Esophagus squamous epithelium (tissue), 5 donors: ENCODE measurements around the gene DYNC1LI2. TPM values are rescaled to one million over a fixed set of nuclear protein-coding genes. Genes with fewer than 3 reads are reported as not detected.

Experiments
- DNase-seq: peaks from one replicate; lab custom pipeline; 2025; lab: John Stamatoyannopoulos, UW
- H3K27ac ChIP-seq, 4 donors: fragments of 200-600 bp; sonication (generic); one replicate each; pipeline ENCODE4 v1.5.1; 2016 to 2019; ENCODE audit warnings: mild to moderate bottlenecking in 1 of 4
- H3K27me3 ChIP-seq, 4 donors: fragments of 200-600 bp; sonication (generic); 1 replicate in 3 of 4; 2 replicates in 1 of 4; pipeline versions ENCODE4 v1.5.1 to v1.6.0; 2017 to 2021; ENCODE audit warnings: antibody characterized with exemption in 1 of 4
- H3K36me3 ChIP-seq, 3 donors: fragments of 200-600 bp; sonication (generic); one replicate each; pipeline ENCODE4 v1.5.1; 2016 to 2019
- H3K4me1 ChIP-seq, 3 donors: fragments of 200-600 bp; sonication (generic); one replicate each; pipeline ENCODE4 v1.5.1; 2017 to 2019
- H3K4me3 ChIP-seq, 4 donors: fragments of 200-600 bp; sonication (generic); 1 replicate in 3 of 4; 2 replicates in 1 of 4; pipeline ENCODE4 v1.5.1; 2016 to 2019; ENCODE audit warnings: mild to moderate bottlenecking in 2 of 4, moderate library complexity in 1 of 4
- H3K9me3 ChIP-seq, 3 donors: fragments of 200-600 bp; sonication (generic); one replicate each; pipeline ENCODE4 v1.5.1; 2016 to 2019
- CTCF ChIP-seq, 6 experiments: fragments of 450-650 bp in 4 of 6; fragments of 200-600 bp in 2 of 6; sonication (generic) in 2 of 6; IDR thresholded peaks; one replicate each; pipeline ENCODE4 v1.5.1; 2016 to 2019; ENCODE audit warnings: antibody characterized with exemption in 6 of 6, mild to moderate bottlenecking in 4 of 6, moderate library complexity in 4 of 6
- POLR2A ChIP-seq, 4 donors: fragments of 450-650 bp; IDR thresholded peaks; one replicate each; pipeline ENCODE4 v1.6.1; 2017; ENCODE audit warnings: antibody characterized with exemption in 4 of 4, mild to moderate bottlenecking in 4 of 4, moderate library complexity in 3 of 4
- WGBS, 2 donors: methylation state at CpG; one replicate each; pipeline ENCODE4 v1.1.5; 2018; 5-methylcytosine and 5-hydroxymethylcytosine counted together
- intact Hi-C: fragments of 100-400 bp; cut with DNase I; formaldehyde crosslinking; loops from one replicate; pipeline ENCODE4 v1.15.0; 2022
- total RNA-seq, 4 donors: library from RNA; depleted of rRNA; stranded (reverse); fragments of >200 nt; gene quantifications; one replicate each; pipeline ENCODE4 v1.1.0, GENCODE V29; 2016
- donor health status: DM: yes; HTN: yes; CAD: no.

DYNC1LI2 gene
- total RNA-seq, 4 donors from 2014 or later: 66.4 to 140 (median 86.2) TPM

DNA sequence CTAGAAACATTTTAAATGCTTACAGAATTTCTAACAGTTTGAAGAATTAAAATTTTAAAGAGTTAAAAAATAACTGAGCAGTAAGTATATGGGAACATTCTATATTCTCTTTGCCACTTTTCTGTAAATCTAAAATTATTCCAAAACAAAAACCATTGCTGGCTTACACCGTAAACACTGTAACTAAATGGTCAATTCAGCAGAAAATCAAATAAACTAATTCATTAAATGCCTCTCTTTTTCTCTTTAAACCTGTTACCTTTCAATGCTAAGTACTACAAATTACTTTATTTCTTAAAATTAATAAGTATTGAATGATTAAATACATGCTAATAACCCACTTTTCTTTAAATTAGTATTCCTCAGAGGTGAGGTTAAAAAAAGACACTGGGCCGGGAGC lies 36.0 kb upstream of the DYNC1LI2 start:
- Histone ChIP-seq H3K9me3 (no peaks in the 10 kb centered on the region), H3K27me3 (no peaks in the 10 kb centered on the region), H3K4me3 (no peak overlapping the region), H3K36me3 (no peaks in the 10 kb centered on the region), H3K27ac (no peak overlapping the region), H3K4me1 (no peaks in the 10 kb centered on the region)
- no peak for DNase-seq
- TF ChIP-seq CTCF (IDR thresholded peaks at IDR 0.05) (no peak), POLR2A (IDR thresholded peaks at IDR 0.05) (no peak)
- 96 to 99% methylated on average over 2 of the region's 2 CpGs for WGBS, 2 donors
- intact Hi-C loops: no loop called here

DNA sequence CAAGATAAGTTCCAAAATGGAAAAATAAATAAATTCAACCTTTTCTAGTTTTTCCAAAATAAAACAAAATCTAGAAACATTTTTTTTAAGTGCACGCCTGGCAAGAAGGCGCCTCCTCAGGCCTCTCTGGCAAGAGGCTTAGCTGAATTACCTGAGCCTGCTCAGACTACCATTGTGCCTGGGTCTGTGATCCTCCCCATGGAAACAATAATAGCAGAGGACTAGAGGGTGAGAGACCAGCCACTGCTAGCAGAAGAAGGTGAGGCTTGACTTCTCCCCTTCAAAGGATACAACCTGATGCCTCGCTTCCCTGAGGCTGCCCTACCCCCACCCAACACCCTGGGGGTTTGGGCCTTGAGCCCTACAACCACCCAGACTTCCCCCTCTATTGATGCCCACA lies 35.1 kb upstream of the DYNC1LI2 start:
- DNase-seq: no peak
- no peaks in the 10 kb centered on the region for H3K36me3 ChIP-seq
- no peaks in the 10 kb centered on the region for H3K9me3 ChIP-seq
- H3K27me3 ChIP-seq: no peaks in the 10 kb centered on the region
- H3K4me1 ChIP-seq: no peaks in the 10 kb centered on the region
- no peak overlapping the region for H3K4me3 ChIP-seq
- 85 to 88% methylated on average over 3 of the region's 3 CpGs for WGBS, 2 donors
- no peak overlapping the region for H3K27ac ChIP-seq
- intact Hi-C loops: no loop called here
- TF ChIP-seq POLR2A (IDR thresholded peaks at IDR 0.05) (no peak), CTCF (IDR thresholded peaks at IDR 0.05) (no peak)

- Histone ChIP-seq H3K4me1 (no peaks in the 10 kb centered on the region), H3K9me3 (no peaks in the 10 kb centered on the region), H3K36me3 (no peaks in the 10 kb centered on the region), H3K27ac (no peak overlapping the region), H3K27me3 (no peaks in the 10 kb centered on the region), H3K4me3 (no peak overlapping the region)
- intact Hi-C loops: no loop called here
- TF ChIP-seq CTCF (IDR thresholded peaks at IDR 0.05) (no peak), POLR2A (IDR thresholded peaks at IDR 0.05) (no peak)
- no peak for DNase-seq
Observed at GRCh38 chr16:66776457-66776856, 25.0 kb upstream of the DYNC1LI2 start.

DNA sequence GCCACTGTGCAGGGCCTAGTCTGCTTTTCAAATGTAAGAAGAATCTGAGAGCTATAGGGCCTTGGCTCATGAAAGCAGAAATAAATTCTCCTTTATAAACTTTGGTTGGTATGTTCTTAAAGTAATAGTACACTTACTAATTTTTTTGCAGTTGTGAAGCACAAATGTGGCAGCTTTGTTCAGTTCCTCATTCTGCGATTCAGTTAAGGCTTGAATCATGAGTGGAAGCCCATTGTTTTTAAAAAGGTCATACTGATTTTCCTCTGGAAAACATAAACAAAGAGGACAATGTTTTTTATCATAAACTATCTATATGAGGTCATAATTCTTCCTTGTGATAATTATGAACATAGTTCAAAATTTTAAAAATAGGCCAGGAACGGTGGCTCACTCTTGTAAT lies 23.6 kb upstream of the DYNC1LI2 start:
- no peak for DNase-seq
- 79 to 80% methylated on average over 2 of the region's 2 CpGs for WGBS, 2 donors
- TF ChIP-seq POLR2A (IDR thresholded peaks at IDR 0.05): no peak
- no peak for TF ChIP-seq CTCF (IDR thresholded peaks at IDR 0.05)

GRCh38 chr16:66758086-66758485 lies 6.7 kb upstream of the DYNC1LI2 start:
- Histone ChIP-seq H3K36me3 (no peaks in the 10 kb centered on the region), H3K27ac (no peak overlapping the region), H3K27me3 (peaks cover 0 to 3% (median 0%) of the 10 kb centered on the region in 4 donors), H3K4me3 (no peak overlapping the region), H3K9me3 (no peaks in the 10 kb centered on the region), H3K4me1 (no peaks in the 10 kb centered on the region)
- intact Hi-C loops: no loop called here
- TF ChIP-seq CTCF (IDR thresholded peaks at IDR 0.05): no peak
- TF ChIP-seq POLR2A (IDR thresholded peaks at IDR 0.05): no peak
- DNase-seq: no peak

More for the DNA sequence above, 23.6 kb upstream of the DYNC1LI2 start:
- Histone ChIP-seq H3K27me3 (no peaks in the 10 kb centered on the region), H3K4me1 (no peaks in the 10 kb centered on the region), H3K27ac (no peak overlapping the region), H3K9me3 (no peaks in the 10 kb centered on the region), H3K36me3 (no peaks in the 10 kb centered on the region), H3K4me3 (no peak overlapping the region)
- intact Hi-C loops: no loop called here
